Loucy (cell line): Measurements from ENCODE around the gene ZNF358.

ENCODE experiments used
- H2AFZ ChIP-seq: fragments of 200-600 bp; sonication (generic); 2 replicates; pipeline ENCODE4 v1.6.0; 2016; ENCODE audit warnings: antibody characterized with exemption, mild to moderate bottlenecking, low read length, moderate library complexity
- H3F3A ChIP-seq: fragments of 200-600 bp; 2 replicates; pipeline ENCODE4 v1.6.0; 2016; ENCODE audit warnings: antibody characterized with exemption, low read depth, mild to moderate bottlenecking
- H3K27me3 ChIP-seq: fragments of 200-600 bp; sonication (generic); 2 replicates; pipeline ENCODE4 v1.6.1; 2014; ENCODE audit warnings: low read length, mild to moderate bottlenecking; ENCODE audit not compliant: insufficient read depth, poor library complexity, severe bottlenecking
- H3K36me3 ChIP-seq: fragments of 200-600 bp; sonication (generic); 2 replicates; pipeline ENCODE4 v1.6.1; 2016; ENCODE audit warnings: low read length; ENCODE audit not compliant: insufficient read depth
- H3K4me1 ChIP-seq: fragments of 200-600 bp; sonication (generic); 2 replicates; pipeline ENCODE4 v1.5.1; 2014; ENCODE audit warnings: low read length, mild to moderate bottlenecking; ENCODE audit not compliant: insufficient read depth, poor library complexity, severe bottlenecking
- H3K4me2 ChIP-seq: fragments of 200-600 bp; sonication (generic); 2 replicates; pipeline ENCODE4 v1.6.0; 2014; ENCODE audit warnings: antibody characterized with exemption, low read length, low read depth, mild to moderate bottlenecking; ENCODE audit not compliant: poor library complexity, severe bottlenecking
- H3K4me3 ChIP-seq: fragments of 200-600 bp; sonication (generic); 2 replicates; pipeline ENCODE4 v1.5.1; 2014; ENCODE audit warnings: low read length, mild to moderate bottlenecking, mixed read lengths; ENCODE audit not compliant: poor library complexity, severe bottlenecking
- H3K79me2 ChIP-seq: fragments of 200-600 bp; sonication (generic); 2 replicates; pipeline ENCODE4 v1.6.1; 2014; ENCODE audit warnings: low read length; ENCODE audit not compliant: insufficient read depth
- H3K9ac ChIP-seq: fragments of 200-600 bp; sonication (generic); 2 replicates; pipeline ENCODE4 v1.6.0; 2014; ENCODE audit warnings: mild to moderate bottlenecking, low read depth, low read length, moderate library complexity; ENCODE audit not compliant: poor library complexity, severe bottlenecking
- H3K9me2 ChIP-seq: fragments of 200-600 bp; sonication (generic); replicated peaks from 2 replicates; pipeline ENCODE4 v1.6.1; 2016; ENCODE audit warnings: low read depth, low read length, mixed read lengths
- H3K9me3 ChIP-seq: fragments of 200-600 bp; sonication (generic); 2 replicates; pipeline ENCODE4 v1.6.1; 2014; ENCODE audit warnings: mild to moderate bottlenecking, antibody characterized with exemption, low read length, low read depth; ENCODE audit not compliant: insufficient read depth
- H4K20me1 ChIP-seq: fragments of 200-600 bp; sonication (generic); 2 replicates; pipeline ENCODE4 v1.6.0; 2014; ENCODE audit warnings: antibody characterized with exemption, low read length, mild to moderate bottlenecking; ENCODE audit not compliant: insufficient read depth, poor library complexity, severe bottlenecking
- EZH2phosphoT487 ChIP-seq: fragments of 200-600 bp; IDR thresholded peaks from 2 replicates; pipeline ENCODE4 v1.6.1; 2018; ENCODE audit warnings: antibody characterized with exemption, mild to moderate bottlenecking, moderate library complexity, borderline replicate concordance
- TF ChIP-seq, protein P1 (sequence below): fragments of 200-600 bp; sonication (generic); conservative IDR thresholded peaks from 2 replicates; pipeline ENCODE4 v1.5.1; 2014; ENCODE audit warnings: mild to moderate bottlenecking, antibody characterized with exemption, low read length

ZNF358 gene

DNA sequence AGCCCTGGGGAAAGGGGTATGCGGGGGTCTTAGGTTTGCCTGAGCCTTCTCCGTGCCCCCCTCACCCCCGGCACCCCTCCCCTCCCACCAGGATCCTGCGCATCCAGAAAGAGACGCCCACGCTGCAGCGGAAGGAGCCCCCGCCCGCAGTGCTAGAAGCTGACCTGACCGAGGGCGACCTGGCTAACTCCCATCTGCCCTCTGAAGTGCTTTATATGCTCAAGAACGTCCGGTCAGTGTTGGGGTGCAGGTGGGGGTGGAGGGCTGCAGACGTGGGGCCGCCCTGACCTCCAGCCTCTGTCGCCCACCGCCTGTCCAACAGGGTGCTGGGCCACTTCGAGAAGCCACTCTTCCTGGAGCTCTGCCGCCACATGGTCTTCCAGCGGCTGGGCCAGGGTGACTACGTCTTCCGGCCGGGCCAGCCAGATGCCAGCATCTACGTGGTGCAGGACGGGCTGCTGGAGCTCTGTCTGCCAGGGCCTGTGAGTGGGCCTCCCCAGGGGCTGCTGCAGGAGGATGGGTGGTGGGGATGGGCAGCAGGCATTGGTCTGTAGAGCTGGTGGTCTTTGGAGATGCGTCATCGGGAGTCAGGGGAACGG, 24.0 kb downstream of the ZNF358 start:
- peaks cover 5% of the 10 kb centered on the region for H3K4me1 ChIP-seq
- no peak overlapping the region for H3K4me2 ChIP-seq
- TF ChIP-seq, protein P1, sequence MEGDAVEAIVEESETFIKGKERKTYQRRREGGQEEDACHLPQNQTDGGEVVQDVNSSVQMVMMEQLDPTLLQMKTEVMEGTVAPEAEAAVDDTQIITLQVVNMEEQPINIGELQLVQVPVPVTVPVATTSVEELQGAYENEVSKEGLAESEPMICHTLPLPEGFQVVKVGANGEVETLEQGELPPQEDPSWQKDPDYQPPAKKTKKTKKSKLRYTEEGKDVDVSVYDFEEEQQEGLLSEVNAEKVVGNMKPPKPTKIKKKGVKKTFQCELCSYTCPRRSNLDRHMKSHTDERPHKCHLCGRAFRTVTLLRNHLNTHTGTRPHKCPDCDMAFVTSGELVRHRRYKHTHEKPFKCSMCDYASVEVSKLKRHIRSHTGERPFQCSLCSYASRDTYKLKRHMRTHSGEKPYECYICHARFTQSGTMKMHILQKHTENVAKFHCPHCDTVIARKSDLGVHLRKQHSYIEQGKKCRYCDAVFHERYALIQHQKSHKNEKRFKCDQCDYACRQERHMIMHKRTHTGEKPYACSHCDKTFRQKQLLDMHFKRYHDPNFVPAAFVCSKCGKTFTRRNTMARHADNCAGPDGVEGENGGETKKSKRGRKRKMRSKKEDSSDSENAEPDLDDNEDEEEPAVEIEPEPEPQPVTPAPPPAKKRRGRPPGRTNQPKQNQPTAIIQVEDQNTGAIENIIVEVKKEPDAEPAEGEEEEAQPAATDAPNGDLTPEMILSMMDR, result no peak
- no peak for TF ChIP-seq EZH2phosphoT487
- no peaks in the 10 kb centered on the region for H3K27me3 ChIP-seq
- no peaks in the 10 kb centered on the region for H3K79me2 ChIP-seq
- H3K9ac ChIP-seq, result no peak overlapping the region
- no peaks in the 10 kb centered on the region for H3F3A ChIP-seq
- H3K36me3 ChIP-seq, result no peaks in the 10 kb centered on the region
- H4K20me1 ChIP-seq, result no peaks in the 10 kb centered on the region
- H3K9me3 ChIP-seq, result no peaks in the 10 kb centered on the region
- H2AFZ ChIP-seq, result no peak overlapping the region
- H3K9me2 ChIP-seq, result no peaks in the 10 kb centered on the region
- H3K4me3 ChIP-seq, result no peak overlapping the region

DNA sequence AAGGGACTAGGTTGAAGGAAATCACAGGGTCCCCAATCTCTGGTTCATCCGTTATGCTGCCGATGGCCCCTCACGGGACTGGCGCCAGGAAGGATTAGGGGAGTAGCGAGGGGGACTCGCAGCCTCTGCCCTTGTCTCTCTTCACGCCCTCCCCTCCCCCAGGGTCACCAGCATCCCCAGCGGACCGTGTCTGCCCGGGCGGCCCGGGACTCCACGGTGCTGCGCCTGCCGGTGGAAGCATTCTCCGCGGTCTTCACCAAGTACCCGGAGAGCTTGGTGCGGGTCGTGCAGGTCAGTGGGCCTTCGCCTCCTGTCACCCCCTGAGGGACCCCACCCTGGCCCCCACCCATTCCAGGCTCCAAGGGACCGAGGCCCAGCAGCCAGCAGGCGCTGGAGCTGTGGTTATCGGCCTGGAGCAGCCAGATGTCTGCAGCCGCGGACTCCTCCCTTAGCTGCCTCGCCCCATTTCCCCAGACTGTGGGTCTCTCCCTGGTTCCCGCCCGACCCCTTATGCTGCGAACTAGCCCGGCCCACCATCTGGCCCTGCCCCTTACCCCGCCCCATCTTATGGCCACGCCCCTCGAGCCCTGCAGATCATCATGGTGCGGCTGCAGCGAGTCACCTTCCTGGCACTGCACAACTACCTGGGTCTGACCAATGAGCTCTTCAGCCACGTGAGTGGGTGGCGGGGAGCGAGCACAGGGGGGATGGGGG, 25.0 kb downstream of the ZNF358 start:
- no peaks in the 10 kb centered on the region for H3K9me3 ChIP-seq
- no peaks in the 10 kb centered on the region for H4K20me1 ChIP-seq
- H2AFZ ChIP-seq, result no peak overlapping the region
- no peaks in the 10 kb centered on the region for H3K79me2 ChIP-seq
- no peak overlapping the region for H3K4me3 ChIP-seq
- H3K9ac ChIP-seq, result no peak overlapping the region
- no peaks in the 10 kb centered on the region for H3F3A ChIP-seq
- no peak overlapping the region for H3K4me2 ChIP-seq
- H3K9me2 ChIP-seq, result no peaks in the 10 kb centered on the region
- H3K36me3 ChIP-seq, result no peaks in the 10 kb centered on the region
- TF ChIP-seq, protein P1, result no peak
- no peak for TF ChIP-seq EZH2phosphoT487
- peaks cover 9% of the 10 kb centered on the region for H3K4me1 ChIP-seq
- H3K27me3 ChIP-seq, result no peaks in the 10 kb centered on the region

DNA sequence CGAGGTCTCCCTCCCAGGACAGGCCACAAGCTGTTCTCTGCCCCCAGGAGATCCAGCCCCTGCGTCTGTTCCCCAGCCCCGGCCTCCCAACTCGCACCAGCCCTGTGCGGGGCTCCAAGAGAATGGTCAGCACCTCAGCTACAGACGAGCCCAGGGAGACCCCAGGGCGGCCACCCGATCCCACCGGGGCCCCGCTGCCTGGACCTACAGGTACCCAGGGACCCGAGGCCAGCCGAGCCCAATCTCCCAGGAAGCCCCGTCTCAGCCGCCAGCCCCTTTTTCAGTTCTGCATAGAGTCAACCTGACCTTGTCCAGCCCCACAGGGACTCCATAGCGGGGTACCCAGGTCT, 25.5 kb downstream of the ZNF358 start:
- Histone ChIP-seq H3K36me3 (no peaks in the 10 kb centered on the region), H3K4me2 (no peak overlapping the region), H3F3A (no peaks in the 10 kb centered on the region), H3K9me2 (no peaks in the 10 kb centered on the region), H4K20me1 (no peaks in the 10 kb centered on the region), H3K4me3 (no peak overlapping the region), H3K9me3 (no peaks in the 10 kb centered on the region), H3K9ac (no peak overlapping the region), H3K27me3 (no peaks in the 10 kb centered on the region), H3K4me1 (peaks cover 9% of the 10 kb centered on the region), H2AFZ (no peak overlapping the region), H3K79me2 (no peaks in the 10 kb centered on the region)
- TF ChIP-seq, protein P1, result no peak
- no peak for TF ChIP-seq EZH2phosphoT487
